WTC11 (cell line): ENCODE results near the gene PLEKHM3.

Experiments used
- ATF2 ChIP-seq: sonication (generic); formaldehyde crosslinking; IDR thresholded peaks from 2 replicates; pipeline ENCODE4 v1.8.1; 2022; ENCODE audit warnings: low read depth, missing genetic modification reagents, borderline replicate concordance
- CTCF ChIP-seq: fragments of 200-600 bp; IDR thresholded peaks from 2 replicates; pipeline ENCODE4 v1.8.0; 2022; ENCODE audit warnings: antibody characterized with exemption

GRCh38 chr2:207787017-207787416 lies 238.3 kb downstream of the PLEKHM3 start:
- no peak for TF ChIP-seq CTCF
- no peak for TF ChIP-seq ATF2 (CRISPR knock-in tag)
